Sigmoid colon (tissue), 7 donors: ENCODE results near the gene SMOC2. TPM values are rescaled to one million over a fixed set of nuclear protein-coding genes. Genes with fewer than 3 reads are reported as not detected.

Experiments used
- DNase-seq: peaks from one replicate; pipeline ENCODE4 v3.0.0-alpha.2; 2019
- H3K27ac ChIP-seq, 4 donors: fragments of 200-600 bp; sonication (generic); one replicate each; pipeline ENCODE4 v1.5.1; 2016 to 2019; ENCODE audit warnings: mild to moderate bottlenecking in 1 of 4
- H3K27me3 ChIP-seq, 3 donors: fragments of 200-600 bp; sonication (generic); one replicate each; pipeline ENCODE4 v1.5.1; 2019; ENCODE audit warnings: mild to moderate bottlenecking in 1 of 3
- H3K36me3 ChIP-seq, 4 donors: fragments of 200-600 bp; sonication (generic); one replicate each; pipeline ENCODE4 v1.5.1; 2016 to 2019
- H3K4me1 ChIP-seq, 4 donors: fragments of 200-600 bp; sonication (generic); one replicate each; pipeline ENCODE4 v1.5.1; 2017 to 2019
- H3K4me3 ChIP-seq, 4 donors: fragments of 200-600 bp; sonication (generic); one replicate each; pipeline ENCODE4 v1.5.1; 2017 to 2019; ENCODE audit warnings: mild to moderate bottlenecking in 2 of 4, moderate library complexity in 1 of 4
- H3K9me3 ChIP-seq, 4 donors: fragments of 200-600 bp in 3 of 4; sonication (generic) in 3 of 4; one replicate each; pipeline versions ENCODE4 v1.5.1 to v1.6.1; 2013 to 2019
- EP300 ChIP-seq, 4 donors: sonication (generic); formaldehyde crosslinking; IDR thresholded peaks; one replicate each; pipeline ENCODE4 v1.6.1; 2017; ENCODE audit warnings: antibody characterized with exemption in 4 of 4
- POLR2A ChIP-seq, 2 donors: fragments of 450-650 bp; IDR thresholded peaks; one replicate each; pipeline ENCODE4 v1.6.1; 2016; ENCODE audit warnings: antibody characterized with exemption in 2 of 2, mild to moderate bottlenecking in 2 of 2, moderate library complexity in 2 of 2
- POLR2AphosphoS5 ChIP-seq, 4 donors: sonication (generic); formaldehyde crosslinking; IDR thresholded peaks; one replicate each; pipeline ENCODE4 v1.6.1; 2017; ENCODE audit warnings: antibody characterized with exemption in 4 of 4
- WGBS, 2 donors: extraction: QIAGEN DNeasy Blood & Tissue Kit; methylation state at CpG; one replicate each; pipeline ENCODE4 v1.1.7; 2013; 5-methylcytosine and 5-hydroxymethylcytosine counted together
- intact Hi-C: fragments of 100-400 bp; cut with DNase I; formaldehyde crosslinking; loops from one replicate; pipeline ENCODE4 v1.15.1; 2023
- polyA plus RNA-seq, 3 donors: library from polyadenylated mRNA; stranded (reverse); fragments of 200-250 nt; gene quantifications; one replicate each; pipeline ENCODE4 v1.2.3, GENCODE V29; 2013
- total RNA-seq, 4 donors: library from RNA; depleted of rRNA; stranded (reverse); fragments of >200 nt; gene quantifications; one replicate each; pipeline ENCODE4 v1.1.0, GENCODE V29; 2016
- TF ChIP-seq, protein P1 (sequence below), 4 experiments: fragments of 450-650 bp in 3 of 4; fragments of 200-600 bp in 1 of 4; IDR thresholded peaks; one replicate each; pipeline ENCODE4 v1.5.1; 2016 to 2019; ENCODE audit warnings: antibody characterized with exemption in 4 of 4, mild to moderate bottlenecking in 3 of 4, moderate library complexity in 2 of 4
- donor health status: healthy with polysubstance abuse.
- donor health status: Bipolar disorder and iron deficiency.
- donor health status: healthy.

Gene SMOC2
- total and polyA plus RNA-seq, 7 donors: 4.2 to 130 (median 33.5) TPM

- whole genome bisulfite sequencing, 2 donors: 80 to 83% methylated on average over 13 of the region's 13 CpGs
- Histone ChIP-seq H3K4me1 (peaks cover 0 to 17% (median 16%) of the 10 kb centered on the region in 4 donors), H3K27me3 (no peaks in the 10 kb centered on the region), H3K4me3 (no peak overlapping the region), H3K9me3 (no peaks in the 10 kb centered on the region), H3K27ac (peak overlapping the region in 1 of 4 donors; percentile 74), H3K36me3 (no peaks in the 10 kb centered on the region)
- intact Hi-C loops: no loop called here
- TF ChIP-seq POLR2AphosphoS5 (IDR thresholded peaks at IDR 0.05) (no peak), EP300 (IDR thresholded peaks at IDR 0.05) (no peak), POLR2A (IDR thresholded peaks at IDR 0.05) (no peak)
- TF ChIP-seq, protein P1, sequence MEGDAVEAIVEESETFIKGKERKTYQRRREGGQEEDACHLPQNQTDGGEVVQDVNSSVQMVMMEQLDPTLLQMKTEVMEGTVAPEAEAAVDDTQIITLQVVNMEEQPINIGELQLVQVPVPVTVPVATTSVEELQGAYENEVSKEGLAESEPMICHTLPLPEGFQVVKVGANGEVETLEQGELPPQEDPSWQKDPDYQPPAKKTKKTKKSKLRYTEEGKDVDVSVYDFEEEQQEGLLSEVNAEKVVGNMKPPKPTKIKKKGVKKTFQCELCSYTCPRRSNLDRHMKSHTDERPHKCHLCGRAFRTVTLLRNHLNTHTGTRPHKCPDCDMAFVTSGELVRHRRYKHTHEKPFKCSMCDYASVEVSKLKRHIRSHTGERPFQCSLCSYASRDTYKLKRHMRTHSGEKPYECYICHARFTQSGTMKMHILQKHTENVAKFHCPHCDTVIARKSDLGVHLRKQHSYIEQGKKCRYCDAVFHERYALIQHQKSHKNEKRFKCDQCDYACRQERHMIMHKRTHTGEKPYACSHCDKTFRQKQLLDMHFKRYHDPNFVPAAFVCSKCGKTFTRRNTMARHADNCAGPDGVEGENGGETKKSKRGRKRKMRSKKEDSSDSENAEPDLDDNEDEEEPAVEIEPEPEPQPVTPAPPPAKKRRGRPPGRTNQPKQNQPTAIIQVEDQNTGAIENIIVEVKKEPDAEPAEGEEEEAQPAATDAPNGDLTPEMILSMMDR (IDR thresholded peaks at IDR 0.05): no peak
- no peak for DNase-seq
These were observed 83.6 kb downstream of the SMOC2 start for GRCh38 chr6:168524571-168525001.

- Histone ChIP-seq H3K4me1 (peaks cover 0 to 17% (median 16%) of the 10 kb centered on the region in 4 donors), H3K27ac (peak overlapping the region in 1 of 4 donors; percentile 74), H3K36me3 (no peaks in the 10 kb centered on the region), H3K27me3 (no peaks in the 10 kb centered on the region), H3K4me3 (no peak overlapping the region), H3K9me3 (no peaks in the 10 kb centered on the region)
- intact Hi-C loops: no loop called here
- TF ChIP-seq POLR2AphosphoS5 (IDR thresholded peaks at IDR 0.05) (no peak), POLR2A (IDR thresholded peaks at IDR 0.05) (no peak)
- 90 to 94% methylated on average over 8 of the region's 8 CpGs for WGBS, 2 donors
- DNase-seq: no peak
These were observed 84.1 kb downstream of the SMOC2 start for GRCh38 chr6:168525114-168525513.

DNA sequence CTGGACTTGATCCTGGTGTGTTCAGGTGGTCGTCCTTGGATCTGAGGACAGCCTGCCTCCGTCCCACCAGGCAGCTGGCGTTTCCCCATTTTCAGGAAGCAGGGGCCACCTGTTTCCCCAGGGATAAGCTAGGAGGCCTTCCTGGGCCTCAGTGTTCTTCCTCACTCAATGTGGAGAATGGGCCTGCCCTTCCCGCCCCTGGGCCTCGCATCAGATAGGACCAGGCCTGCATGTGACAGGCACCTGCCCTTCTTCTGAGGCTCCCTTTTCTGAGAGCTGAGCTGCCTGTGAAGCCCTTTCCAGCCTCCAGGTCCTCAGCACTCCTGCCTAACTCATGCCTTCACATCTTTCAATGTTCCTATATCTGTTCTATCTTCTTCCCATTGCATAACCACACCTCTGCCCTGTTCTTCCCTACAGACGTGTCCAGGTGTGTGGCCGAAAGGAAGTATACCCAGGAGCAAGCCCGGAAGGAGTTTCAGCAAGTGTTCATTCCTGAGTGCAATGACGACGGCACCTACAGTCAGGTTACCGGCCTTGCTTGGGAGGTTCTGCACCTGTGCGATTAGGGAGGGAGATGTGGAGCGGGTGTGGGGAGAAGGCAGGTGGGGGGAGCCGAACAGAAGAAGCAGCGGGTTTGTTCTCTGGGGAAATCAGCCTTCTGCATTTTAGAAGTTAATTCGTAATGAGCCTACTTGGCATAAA, 85.1 kb downstream of the SMOC2 start:
- no peak for DNase-seq
- Histone ChIP-seq H3K9me3 (no peaks in the 10 kb centered on the region), H3K27me3 (no peaks in the 10 kb centered on the region), H3K36me3 (no peaks in the 10 kb centered on the region), H3K4me3 (no peak overlapping the region), H3K27ac (peak overlapping the region; percentile 20 to 74 (median 55)), H3K4me1 (peaks cover 0 to 17% (median 16%) of the 10 kb centered on the region in 4 donors)
- WGBS, 2 donors: 40 to 83% methylated on average over 16 of the region's 16 CpGs
- TF ChIP-seq POLR2A (IDR thresholded peaks at IDR 0.05) (no peak), EP300 (IDR thresholded peaks at IDR 0.05) (no peak)
- TF ChIP-seq, protein P1 (IDR thresholded peaks at IDR 0.05): no peak
- intact Hi-C loops: no loop called here

GRCh38 chr6:168526841-168527281, 85.9 kb downstream of the SMOC2 start:
- Histone ChIP-seq H3K9me3 (no peaks in the 10 kb centered on the region), H3K36me3 (no peaks in the 10 kb centered on the region), H3K4me1 (peaks cover 0 to 17% (median 16%) of the 10 kb centered on the region in 4 donors), H3K27ac (peak overlapping the region; percentile 30 to 74 (median 55)), H3K27me3 (no peaks in the 10 kb centered on the region), H3K4me3 (no peak overlapping the region)
- TF ChIP-seq POLR2AphosphoS5 (IDR thresholded peaks at IDR 0.05) (peak; percentile 16 to 62 (median 36)), POLR2A (IDR thresholded peaks at IDR 0.05) (no peak), EP300 (IDR thresholded peaks at IDR 0.05) (peak in 1 of 4 donors; percentile 26)
- TF ChIP-seq, protein P1 (IDR thresholded peaks at IDR 0.05): no peak
- 43 to 69% methylated on average over 8 of the region's 8 CpGs for WGBS, 2 donors
- DNase-seq: peak; percentile 78
- intact Hi-C loops: no loop called here

- intact Hi-C loops: no loop called here
- DNase-seq: no peak
- TF ChIP-seq, protein P1 (IDR thresholded peaks at IDR 0.05): no peak
- no peak for TF ChIP-seq POLR2AphosphoS5 (IDR thresholded peaks at IDR 0.05)
- no peak for TF ChIP-seq EP300 (IDR thresholded peaks at IDR 0.05)
- no peak for TF ChIP-seq POLR2A (IDR thresholded peaks at IDR 0.05)
- Histone ChIP-seq H3K4me1 (peaks cover 0 to 17% (median 16%) of the 10 kb centered on the region in 4 donors), H3K27ac (peak overlapping the region; percentile 30 to 74 (median 55)), H3K36me3 (no peaks in the 10 kb centered on the region), H3K4me3 (no peak overlapping the region), H3K9me3 (no peaks in the 10 kb centered on the region), H3K27me3 (no peaks in the 10 kb centered on the region)
- WGBS, 2 donors: 86 to 94% methylated on average over 25 of the region's 25 CpGs
These were observed 86.6 kb downstream of the SMOC2 start for GRCh38 chr6:168527451-168528210.
